ENCODE measurements around the gene CYGB. TPM values are rescaled to one million over a fixed set of nuclear protein-coding genes. Genes with fewer than 3 reads are reported as not detected.

CYGB gene
- total and polyA plus RNA-seq, 4 donors: 0.83 to 7.8 (median 1.4) TPM

- DNase-seq (ENCODE audit: low spot score): no peak
- Histone ChIP-seq H3K4me1 (ENCODE audit: control insufficient read depth in 4 of 4, insufficient read depth in 4 of 4, low read length in 3 of 4) (peaks cover 7 to 26% (median 16%) of the 10 kb centered on the region in 4 donors), H3K27me3 (ENCODE audit: control insufficient read depth in 4 of 4, insufficient read depth in 4 of 4, low read length in 3 of 4) (no peaks in the 10 kb centered on the region), H3K9me3 (ENCODE audit: control insufficient read depth in 4 of 4, low read length in 3 of 4) (no peaks in the 10 kb centered on the region), H3K4me3 (ENCODE audit: low read depth in 1 of 3, low read length in 3 of 3) (peak overlapping the region; percentile 23 to 66 (median 58)), H3K36me3 (ENCODE audit: control insufficient read depth in 4 of 4, insufficient read depth in 3 of 4, low read depth in 1 of 4, low read length in 3 of 4) (no peaks in the 10 kb centered on the region), H3K9ac (ENCODE audit: low read depth in 1 of 2, low read length in 2 of 2) (peak overlapping the region in 1 of 2 donors; percentile 6), H3K27ac (ENCODE audit: low read depth in 1 of 2, low read length in 2 of 2) (peak overlapping the region in 1 of 2 donors; percentile 42)
- WGBS: 3% methylated on average over 62 of the region's 62 CpGs
- TF ChIP-seq FOXA2 (IDR thresholded peaks at IDR 0.05) (no peak), SP1 (IDR thresholded peaks at IDR 0.05) (no peak), GABPA (IDR thresholded peaks at IDR 0.05 in 1 of 2, conservative IDR thresholded peaks at IDR 0.05 in 1 of 2) (no peak), HNF4G (IDR thresholded peaks at IDR 0.05) (no peak), HNF4A (conservative IDR thresholded peaks at IDR 0.05) (no peak), EGR1 (IDR thresholded peaks at IDR 0.05; ENCODE audit: low read depth in 2 of 2) (no peak), RAD21 (IDR thresholded peaks at IDR 0.05) (no peak), MAX (IDR thresholded peaks at IDR 0.05) (no peak), NR2F2 (IDR thresholded peaks at IDR 0.05) (no peak)
- TF ChIP-seq, protein P1, sequence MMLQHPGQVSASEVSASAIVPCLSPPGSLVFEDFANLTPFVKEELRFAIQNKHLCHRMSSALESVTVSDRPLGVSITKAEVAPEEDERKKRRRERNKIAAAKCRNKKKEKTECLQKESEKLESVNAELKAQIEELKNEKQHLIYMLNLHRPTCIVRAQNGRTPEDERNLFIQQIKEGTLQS (IDR thresholded peaks at IDR 0.05): no peak
Measured at GRCh38 chr17:76585033-76585648, 47.6 kb upstream of the CYGB start.

DNA sequence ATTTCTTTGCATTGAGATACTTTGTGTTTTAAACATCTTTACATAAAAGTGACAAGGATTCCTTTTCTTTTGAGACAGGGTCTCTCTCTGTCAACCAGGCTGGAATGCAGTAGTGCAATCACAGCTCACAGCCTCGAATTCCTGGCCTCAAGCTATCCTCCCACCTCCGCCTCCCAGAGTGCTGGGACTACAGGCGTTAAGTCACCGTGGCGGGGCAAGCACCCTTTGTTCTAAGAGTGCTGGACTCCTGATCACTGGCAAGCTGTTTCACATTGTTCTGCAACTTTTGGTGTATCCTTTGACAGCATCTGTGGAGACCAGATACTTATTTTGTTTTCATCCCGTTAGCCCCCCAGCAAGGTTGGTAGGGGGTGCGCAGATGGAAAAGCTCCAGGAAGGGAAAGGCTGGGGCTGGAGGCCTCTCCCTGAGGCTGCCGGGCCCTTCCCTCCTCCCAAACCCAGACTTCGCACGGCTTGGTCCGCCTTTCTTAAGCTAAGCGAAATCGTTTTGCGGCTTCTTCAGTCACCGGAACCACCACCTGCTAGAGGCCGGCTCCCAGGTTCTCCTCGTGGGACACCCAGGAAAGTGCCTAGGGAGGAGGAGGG is 47.0 kb upstream of the CYGB start:
- peaks cover 7 to 26% (median 16%) of the 10 kb centered on the region in 4 donors for H3K4me1 ChIP-seq (ENCODE audit: control insufficient read depth in 4 of 4, insufficient read depth in 4 of 4, low read length in 3 of 4)
- H3K4me3 ChIP-seq (ENCODE audit: low read depth in 1 of 3, low read length in 3 of 3): peak overlapping the region in 2 of 3 donors; percentile 58 to 66
- WGBS: 41% methylated on average over 17 of the region's 17 CpGs
- TF ChIP-seq CTCF (IDR thresholded peaks at IDR 0.05; ENCODE audit: low read depth, low read length, missing input control): no peak
- TF ChIP-seq NR2F2 (IDR thresholded peaks at IDR 0.05): no peak
- TF ChIP-seq GABPA (IDR thresholded peaks at IDR 0.05 in 1 of 2, conservative IDR thresholded peaks at IDR 0.05 in 1 of 2): no peak
- TF ChIP-seq JUND (IDR thresholded peaks at IDR 0.05): no peak
- TF ChIP-seq EGR1 (IDR thresholded peaks at IDR 0.05; ENCODE audit: low read depth in 2 of 2): no peak
- TF ChIP-seq, protein P2, sequence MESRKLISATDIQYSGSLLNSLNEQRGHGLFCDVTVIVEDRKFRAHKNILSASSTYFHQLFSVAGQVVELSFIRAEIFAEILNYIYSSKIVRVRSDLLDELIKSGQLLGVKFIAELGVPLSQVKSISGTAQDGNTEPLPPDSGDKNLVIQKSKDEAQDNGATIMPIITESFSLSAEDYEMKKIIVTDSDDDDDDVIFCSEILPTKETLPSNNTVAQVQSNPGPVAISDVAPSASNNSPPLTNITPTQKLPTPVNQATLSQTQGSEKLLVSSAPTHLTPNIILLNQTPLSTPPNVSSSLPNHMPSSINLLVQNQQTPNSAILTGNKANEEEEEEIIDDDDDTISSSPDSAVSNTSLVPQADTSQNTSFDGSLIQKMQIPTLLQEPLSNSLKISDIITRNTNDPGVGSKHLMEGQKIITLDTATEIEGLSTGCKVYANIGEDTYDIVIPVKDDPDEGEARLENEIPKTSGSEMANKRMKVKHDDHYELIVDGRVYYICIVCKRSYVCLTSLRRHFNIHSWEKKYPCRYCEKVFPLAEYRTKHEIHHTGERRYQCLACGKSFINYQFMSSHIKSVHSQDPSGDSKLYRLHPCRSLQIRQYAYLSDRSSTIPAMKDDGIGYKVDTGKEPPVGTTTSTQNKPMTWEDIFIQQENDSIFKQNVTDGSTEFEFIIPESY (IDR thresholded peaks at IDR 0.05): no peak
- no peak for TF ChIP-seq SP1 (IDR thresholded peaks at IDR 0.05)
- no peak for TF ChIP-seq RAD21 (IDR thresholded peaks at IDR 0.05)
- no peak for TF ChIP-seq HNF4A (conservative IDR thresholded peaks at IDR 0.05)
- no peak for TF ChIP-seq FOXA1 (IDR thresholded peaks at IDR 0.05)
- TF ChIP-seq HNF4G (IDR thresholded peaks at IDR 0.05): no peak
- no peak for TF ChIP-seq YY1 (IDR thresholded peaks at IDR 0.05)
- no peak for TF ChIP-seq MAX (IDR thresholded peaks at IDR 0.05)
- H3K27ac ChIP-seq (ENCODE audit: low read depth in 1 of 2, low read length in 2 of 2): no peak overlapping the region
- no peak for DNase-seq (ENCODE audit: low spot score)
- H3K36me3 ChIP-seq (ENCODE audit: control insufficient read depth in 4 of 4, insufficient read depth in 3 of 4, low read depth in 1 of 4, low read length in 3 of 4): no peaks in the 10 kb centered on the region
- no peaks in the 10 kb centered on the region for H3K9me3 ChIP-seq (ENCODE audit: control insufficient read depth in 4 of 4, low read length in 3 of 4)
- H3K27me3 ChIP-seq (ENCODE audit: control insufficient read depth in 4 of 4, insufficient read depth in 4 of 4, low read length in 3 of 4): no peaks in the 10 kb centered on the region
- peak overlapping the region in 1 of 2 donors; percentile 6 for H3K9ac ChIP-seq (ENCODE audit: low read depth in 1 of 2, low read length in 2 of 2)
